Upper lobe of left lung (tissue), 4 donors: ENCODE data around the gene ROR2.

Experiments
- CTCF ChIP-seq, 6 experiments: fragments of 450-650 bp in 4 of 6; fragments of 200-600 bp in 2 of 6; sonication (generic) in 2 of 6; IDR thresholded peaks; one replicate each; pipeline ENCODE4 v1.5.1; 2016 to 2019; ENCODE audit warnings: antibody characterized with exemption in 6 of 6
- EP300 ChIP-seq, 4 donors: sonication (generic); formaldehyde crosslinking; IDR thresholded peaks; one replicate each; pipeline ENCODE4 v1.5.1; 2017; ENCODE audit warnings: antibody characterized with exemption in 4 of 4, control low read depth in 2 of 4
- POLR2A ChIP-seq, 4 donors: fragments of 450-650 bp; IDR thresholded peaks; one replicate each; pipeline ENCODE4 v1.5.1; 2016 to 2017; ENCODE audit warnings: antibody characterized with exemption in 4 of 4, mild to moderate bottlenecking in 2 of 4
- POLR2AphosphoS5 ChIP-seq, 2 donors: sonication (generic); formaldehyde crosslinking; IDR thresholded peaks; one replicate each; pipeline ENCODE4 v1.5.1; 2017; ENCODE audit warnings: antibody characterized with exemption in 2 of 2

- TF ChIP-seq EP300 (IDR thresholded peaks at IDR 0.05) (no peak), CTCF (IDR thresholded peaks at IDR 0.05) (no peak), POLR2A (IDR thresholded peaks at IDR 0.05) (no peak), POLR2AphosphoS5 (IDR thresholded peaks at IDR 0.05) (no peak)
These were observed 4.5 kb downstream of the ROR2 start for GRCh38 chr9:91945277-91946085.
